Activated T-cell treated with anti-CD3 and anti-CD28 coated beads for 1 hour (primary cell): ENCODE data around the gene LRRC49.
"Not testable (repeated sequence)": the region's sequence is repeated elsewhere in the genome, so short reads cannot be mapped to it uniquely, and the experiment has no call there.

ENCODE experiments used
- DNase-seq: peaks from one replicate; pipeline ENCODE4 v3.0.0-alpha.2; 2020; ENCODE audit warnings: low read depth

The LRRC49 gene

DNA sequence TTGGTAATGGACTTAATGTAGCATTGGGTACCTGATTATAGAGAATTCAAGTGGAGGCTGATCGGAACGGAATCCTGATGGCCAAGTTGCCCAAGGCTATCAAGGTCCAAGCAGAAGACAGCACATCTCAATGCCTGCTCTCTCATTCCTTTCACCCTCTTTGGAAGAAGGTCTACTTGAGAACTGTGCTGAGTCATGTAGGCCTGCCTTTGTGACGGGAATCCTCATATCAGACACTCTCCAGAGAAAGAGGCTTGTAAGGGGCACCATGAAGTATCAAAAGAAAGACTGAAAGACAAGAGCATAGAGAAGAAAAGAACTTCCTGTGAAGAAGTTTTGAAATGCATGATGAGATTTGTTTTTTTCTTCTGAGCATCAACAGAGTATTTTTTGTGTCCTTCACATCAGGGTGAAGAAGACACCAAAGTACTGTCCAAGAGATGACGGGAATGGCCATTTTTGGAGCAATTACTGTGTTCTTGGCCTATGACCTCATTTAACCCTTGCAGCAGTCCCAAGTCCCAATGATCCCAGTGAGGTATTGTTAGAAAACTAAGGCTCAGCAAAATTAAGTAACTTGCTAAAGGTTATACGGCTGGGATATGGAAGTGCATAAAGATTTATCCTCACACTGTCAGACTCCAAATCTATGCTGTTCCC lies 25.5 kb upstream of the LRRC49 start:
- DNase-seq = no peak

DNA sequence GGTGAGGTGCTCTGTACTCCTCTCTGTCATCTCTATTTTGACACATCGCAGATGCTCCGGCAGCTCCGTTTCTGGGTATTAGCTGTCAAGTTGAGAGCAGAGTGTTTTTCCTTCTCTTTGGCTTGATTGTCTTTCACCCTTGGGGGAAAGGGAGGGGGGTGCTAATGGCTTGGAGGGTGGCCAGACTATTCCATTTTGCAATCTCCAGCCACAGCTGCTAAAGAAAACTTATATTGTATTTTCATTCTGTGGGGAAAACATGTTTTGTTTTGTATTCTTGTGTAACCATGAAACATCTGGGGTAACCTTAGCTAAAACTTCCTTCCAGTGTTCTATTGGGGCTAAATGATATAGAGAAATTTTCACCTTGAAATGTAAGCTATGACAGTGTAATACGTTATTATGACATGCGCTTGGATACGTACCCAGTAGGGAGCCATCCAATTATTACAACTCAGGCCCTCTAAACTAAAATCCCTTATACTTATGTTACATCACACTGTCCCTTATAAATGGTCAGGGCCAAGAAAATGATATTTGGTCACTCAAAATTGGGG lies 24.6 kb upstream of the LRRC49 start:
- no peak for DNase-seq

DNA sequence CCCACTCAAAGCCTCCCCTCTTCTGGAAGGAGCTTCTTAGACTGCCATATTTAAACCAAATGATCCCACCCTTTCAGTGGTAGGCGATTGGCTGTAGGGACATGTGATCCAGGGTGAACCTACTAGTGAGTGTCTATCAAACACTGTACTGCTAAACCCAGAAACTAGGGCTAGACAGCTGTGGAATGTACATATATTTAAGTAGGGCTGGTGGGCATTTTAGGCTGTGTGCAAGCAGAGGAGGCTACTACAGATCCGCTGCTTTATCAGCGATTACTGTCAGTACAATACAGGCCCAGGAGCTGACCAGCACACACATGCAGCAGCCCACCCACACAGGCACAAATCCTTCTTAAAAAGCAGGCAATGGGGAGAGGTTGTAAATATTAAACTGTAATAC lies 23.3 kb upstream of the LRRC49 start:
- DNase-seq = no peak

- no peak for DNase-seq
Observed at GRCh38 chr15:70870051-70870450, 22.6 kb upstream of the LRRC49 start.

- not testable (repeated sequence) for DNase-seq
Observed at GRCh38 chr15:70871490-70871889, 21.1 kb upstream of the LRRC49 start.

DNA sequence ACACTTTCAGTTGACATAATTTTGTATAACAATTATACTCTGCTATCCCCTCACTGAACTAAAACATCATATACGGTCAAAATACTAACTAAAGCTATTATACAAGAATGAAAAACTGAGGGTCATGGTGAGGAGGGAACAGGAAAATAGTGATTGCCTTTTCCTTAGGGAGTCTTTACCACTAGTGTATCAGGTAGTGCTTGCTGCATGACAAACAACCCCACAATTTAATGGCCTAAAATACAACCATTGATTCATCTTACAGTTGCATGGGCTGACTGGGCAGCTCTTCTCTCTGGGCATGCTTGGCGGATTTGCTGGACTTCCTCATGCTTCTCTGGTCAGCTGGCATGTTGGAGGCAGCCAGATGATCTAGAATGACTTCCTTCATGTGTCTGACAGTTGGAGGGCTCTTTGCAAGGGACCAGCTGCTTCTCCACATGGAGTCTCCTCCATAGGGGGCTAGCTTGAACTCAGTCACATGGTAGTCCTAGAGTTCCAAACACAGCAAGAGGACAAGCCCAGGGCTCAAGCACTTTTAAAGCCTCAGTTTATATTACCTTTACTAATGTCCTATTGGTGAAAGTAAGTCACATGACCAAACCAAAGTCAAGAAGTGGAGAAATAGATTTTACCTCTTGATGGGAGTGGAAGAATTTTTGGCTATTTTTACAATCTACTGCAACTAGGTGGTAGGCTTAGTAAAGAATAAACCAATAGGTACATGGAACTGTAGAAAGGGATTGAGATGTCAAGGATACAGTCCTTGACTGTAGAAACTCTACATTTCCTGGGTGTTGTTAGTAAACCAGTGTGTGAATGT lies 19.2 kb upstream of the LRRC49 start:
- no peak for DNase-seq

DNA sequence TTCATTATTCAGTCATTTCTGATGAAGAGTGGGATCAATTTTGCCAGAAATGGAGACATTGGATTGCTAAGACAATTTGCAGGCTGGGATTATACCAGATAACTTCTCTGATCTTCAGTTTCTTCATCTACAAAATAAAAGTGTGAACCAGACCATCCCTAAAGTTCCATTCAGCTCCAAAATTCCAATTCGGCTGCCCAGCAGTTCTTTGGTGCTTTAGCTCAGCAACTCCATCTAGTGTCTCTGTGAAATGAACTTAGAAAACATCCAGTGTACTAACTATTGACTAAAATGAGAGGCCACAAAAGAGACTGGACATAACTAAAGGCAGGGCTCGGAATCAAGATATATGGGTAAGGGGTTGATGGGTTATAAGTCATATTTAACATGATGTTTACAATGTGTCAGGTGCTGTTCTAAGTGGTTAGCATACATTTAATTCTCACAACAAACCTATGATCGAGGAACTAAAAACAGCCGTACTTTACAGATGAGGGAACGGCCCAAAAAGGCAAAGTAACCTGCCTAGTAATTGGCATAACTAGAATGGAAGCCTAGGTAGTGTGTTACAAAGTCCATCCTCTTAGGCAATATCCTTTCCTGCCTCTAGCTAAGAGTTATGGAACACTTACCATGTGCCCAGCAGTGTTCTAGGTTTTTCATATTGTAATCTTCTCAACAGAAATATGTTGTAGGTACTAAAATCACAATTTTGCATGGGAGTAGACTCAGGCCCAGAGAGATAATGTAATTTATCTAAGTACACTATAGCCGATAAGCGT lies 17.4 kb upstream of the LRRC49 start:
- no peak for DNase-seq

- DNase-seq = no peak
Observed at GRCh38 chr15:70876011-70876410, 16.6 kb upstream of the LRRC49 start.

DNA sequence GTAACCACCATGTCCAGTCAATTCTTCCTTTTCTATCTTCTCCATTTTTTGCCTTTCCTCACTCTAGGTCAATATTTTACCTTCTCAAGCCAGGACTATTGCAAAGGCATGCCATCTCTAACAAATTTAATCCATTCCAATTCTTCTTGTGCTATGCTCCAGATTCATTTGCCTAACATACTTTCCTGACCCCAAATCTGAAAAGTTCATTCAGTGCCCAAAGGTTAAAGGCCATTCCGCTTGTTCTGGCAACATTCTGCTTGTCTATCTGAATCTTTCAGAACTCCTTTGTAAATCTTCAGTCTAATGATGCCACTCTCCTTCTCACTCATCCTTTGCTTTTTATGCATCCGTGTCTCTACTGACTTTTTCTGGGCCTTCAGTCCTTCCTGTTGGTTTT lies 15.9 kb upstream of the LRRC49 start:
- no peak for DNase-seq

GRCh38 chr15:70879401-70879800 lies 13.2 kb upstream of the LRRC49 start:
- no peak for DNase-seq

DNA sequence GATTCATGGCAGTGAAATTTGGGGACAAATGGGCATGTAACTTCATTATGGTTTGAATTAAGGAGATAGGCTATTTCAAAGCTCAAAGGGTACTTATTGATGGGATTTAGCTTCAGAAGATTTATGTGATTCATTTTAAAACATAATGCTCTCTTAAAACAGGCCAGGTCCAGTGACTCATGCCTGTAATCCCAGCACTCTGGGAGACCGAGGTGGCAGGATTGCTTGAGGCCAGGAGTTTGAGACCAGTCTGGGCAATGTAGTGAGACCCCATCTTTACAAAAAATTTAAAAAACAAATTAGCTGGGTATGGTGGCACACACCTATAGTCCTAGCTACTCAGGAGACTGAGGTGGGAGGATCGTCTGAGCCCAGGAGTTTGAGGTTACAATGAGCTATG lies 11.8 kb upstream of the LRRC49 start:
- no peak for DNase-seq

DNA sequence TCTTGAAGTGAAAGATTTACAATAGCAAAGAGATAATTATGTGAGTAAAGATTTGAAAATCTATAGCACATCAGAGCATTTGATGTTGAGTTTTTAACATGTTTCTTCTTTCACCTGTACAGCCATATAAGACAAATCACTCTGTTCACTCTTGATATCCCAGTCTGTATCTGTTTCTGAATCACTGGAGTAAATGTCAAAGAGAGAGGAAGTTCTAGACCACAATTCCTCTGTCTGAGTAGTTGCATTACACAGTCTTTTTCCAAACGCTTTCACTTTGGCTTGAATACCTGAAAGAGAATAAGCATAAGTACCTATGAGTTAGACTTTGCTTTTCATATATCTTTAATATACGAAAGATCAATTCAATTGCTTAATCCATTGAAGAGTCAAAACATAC lies 10.3 kb upstream of the LRRC49 start:
- DNase-seq = no peak

GRCh38 chr15:70892912-70893560 lies 410 bp downstream of the LRRC49 start:
- DNase-seq = no peak

GRCh38 chr15:70902107-70902506 lies 9.5 kb downstream of the LRRC49 start:
- no peak for DNase-seq

DNA sequence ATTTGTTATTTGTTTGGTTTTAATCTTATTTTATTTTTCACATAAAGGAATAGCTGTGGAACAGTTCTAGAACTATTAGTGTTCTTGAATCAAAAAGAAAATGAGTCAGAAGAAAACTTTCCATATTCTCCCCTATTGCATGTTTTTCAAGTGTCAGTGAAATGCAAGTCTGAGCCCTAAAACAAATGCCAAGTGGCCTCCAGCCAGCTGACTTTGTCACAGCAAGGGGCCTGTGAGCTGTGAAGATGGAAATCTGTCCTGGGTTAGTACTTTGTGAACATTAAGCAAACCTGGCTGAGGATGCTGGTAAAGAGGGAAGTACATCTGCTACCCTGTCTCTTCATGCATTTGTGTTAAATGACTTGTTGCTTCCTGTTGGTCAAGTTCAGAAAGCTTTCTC lies 14.2 kb downstream of the LRRC49 start:
- DNase-seq = no peak

DNA sequence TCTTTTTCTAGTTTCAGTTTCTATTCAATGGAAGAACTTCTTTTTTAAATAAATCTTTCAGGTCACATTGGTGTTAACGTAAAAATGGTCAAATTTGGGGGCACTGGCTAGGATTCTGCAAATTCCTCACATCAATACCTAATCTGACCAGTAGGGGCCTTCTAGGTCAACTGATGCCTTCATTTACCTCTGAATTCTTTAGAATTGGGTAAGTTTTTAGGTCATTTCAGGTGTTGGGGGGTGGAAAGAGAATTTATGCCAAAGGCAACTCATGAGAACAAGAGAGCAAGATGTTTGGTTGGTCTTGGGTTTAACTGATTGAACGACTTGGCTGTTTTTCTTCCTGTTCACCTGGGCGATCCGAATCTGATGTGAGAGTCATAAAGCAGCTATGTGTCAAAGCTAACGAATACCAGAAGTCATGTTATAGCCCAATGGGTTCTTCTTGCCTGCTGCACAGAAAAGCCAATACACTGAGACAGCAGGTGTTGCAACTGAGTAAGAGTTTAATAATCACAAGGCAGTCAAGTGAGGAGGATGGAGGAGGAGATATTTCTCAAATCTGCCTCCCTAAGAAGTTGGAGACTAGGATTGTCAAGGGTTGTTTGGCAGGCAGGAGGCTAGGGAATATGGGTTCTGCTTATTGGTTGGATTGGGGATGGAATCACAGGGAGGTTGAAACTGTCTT lies 15.3 kb downstream of the LRRC49 start:
- no peak for DNase-seq

DNA sequence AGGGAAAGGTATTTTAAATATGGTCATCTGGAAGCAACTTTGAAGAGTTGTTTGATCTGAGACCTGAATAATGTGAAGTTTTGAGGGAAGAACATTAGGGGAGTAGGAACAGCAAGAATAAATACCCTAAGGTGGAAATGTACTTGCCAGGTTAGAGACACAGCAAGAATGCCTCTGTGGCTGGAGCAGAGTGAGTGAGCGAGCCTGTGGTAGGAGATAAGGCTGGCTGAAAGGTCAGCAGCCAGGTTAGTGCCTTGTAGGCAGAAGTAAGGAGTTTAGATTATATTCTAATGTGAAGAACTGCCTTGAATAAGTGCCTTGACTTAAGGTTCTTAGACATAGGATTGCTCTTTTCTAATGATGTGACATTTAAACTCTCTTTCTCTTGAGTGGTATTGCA lies 18.3 kb downstream of the LRRC49 start:
- DNase-seq = no peak

DNA sequence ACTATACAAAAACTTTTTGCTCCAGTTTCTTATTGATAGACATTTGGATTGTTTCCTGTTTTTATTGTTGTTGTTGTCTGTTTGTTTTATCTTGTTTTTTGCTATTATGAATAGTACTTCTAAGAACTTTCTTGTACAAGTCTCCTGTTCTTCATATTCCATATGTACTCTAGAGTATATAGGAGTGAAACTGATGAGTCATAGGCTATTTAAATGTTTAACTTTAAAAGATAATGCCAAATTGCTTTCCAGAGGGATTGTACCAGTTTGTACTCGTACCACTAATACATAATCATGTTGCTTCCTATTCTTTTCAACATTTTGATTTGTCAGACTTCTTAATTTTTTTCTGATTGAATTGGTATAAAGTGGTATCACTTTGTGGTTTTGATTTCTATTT lies 19.6 kb downstream of the LRRC49 start:
- DNase-seq = no peak

- no peak for DNase-seq
Observed at GRCh38 chr15:70916531-70916930, 23.9 kb downstream of the LRRC49 start.

GRCh38 chr15:70917955-70918354 lies 25.3 kb downstream of the LRRC49 start:
- no peak for DNase-seq

DNA sequence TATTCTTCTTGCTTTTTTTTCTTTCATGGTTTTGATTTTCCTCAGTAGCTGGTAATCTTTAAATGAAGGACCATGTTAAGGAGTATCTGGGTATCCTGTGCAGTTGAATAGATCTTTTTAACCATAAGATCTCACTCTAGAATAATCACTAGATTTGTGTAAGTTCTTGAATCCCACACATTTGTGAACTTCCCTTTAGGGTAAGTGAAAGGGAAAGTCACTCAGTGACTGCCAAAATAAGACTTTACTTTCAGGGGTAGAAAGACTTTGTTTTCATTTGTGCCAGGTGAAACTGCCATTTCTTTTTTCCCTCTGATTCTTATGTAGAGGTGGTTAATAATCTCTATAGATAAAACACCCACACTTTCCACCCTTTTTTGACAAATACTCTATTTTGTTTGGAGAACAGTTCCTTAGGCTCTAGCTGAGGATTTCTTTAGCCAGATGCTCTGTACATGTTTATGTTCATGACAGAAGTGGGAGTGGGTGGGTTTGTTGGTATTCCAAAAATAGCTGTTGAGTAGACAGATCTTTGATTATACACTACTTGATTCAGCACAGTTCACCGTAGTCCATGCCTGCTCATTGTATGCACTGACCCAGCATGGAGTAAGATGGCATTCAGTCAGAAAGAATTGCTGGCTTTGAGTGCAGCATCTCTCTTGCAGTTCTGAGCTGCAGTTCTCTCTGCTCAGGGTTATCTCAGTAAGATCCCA lies 28.5 kb downstream of the LRRC49 start:
- DNase-seq = no peak
